ENCODE results near the gene LDLRAD3. TPM values are rescaled to one million over a fixed set of nuclear protein-coding genes. Genes with fewer than 3 reads are reported as not detected.

LDLRAD3 gene
- total and polyA plus RNA-seq, 12 donors = 5.4 to 16.7 (median 10.2) TPM

- WGBS, 4 donors = 82 to 90% (median 85%) methylated on average over 13 of the region's 13 CpGs
- intact Hi-C loops (cut with DNase I) = no loop called here
- no peaks in the 10 kb centered on the region for H3K9me3 ChIP-seq (replicated peaks in 1 of 3)
- H3K27ac ChIP-seq = no peak overlapping the region
- H3K36me3 ChIP-seq (replicated peaks in 1 of 2) = no peaks in the 10 kb centered on the region
- H3K4me3 ChIP-seq = no peak overlapping the region
- TF ChIP-seq, protein P1, sequence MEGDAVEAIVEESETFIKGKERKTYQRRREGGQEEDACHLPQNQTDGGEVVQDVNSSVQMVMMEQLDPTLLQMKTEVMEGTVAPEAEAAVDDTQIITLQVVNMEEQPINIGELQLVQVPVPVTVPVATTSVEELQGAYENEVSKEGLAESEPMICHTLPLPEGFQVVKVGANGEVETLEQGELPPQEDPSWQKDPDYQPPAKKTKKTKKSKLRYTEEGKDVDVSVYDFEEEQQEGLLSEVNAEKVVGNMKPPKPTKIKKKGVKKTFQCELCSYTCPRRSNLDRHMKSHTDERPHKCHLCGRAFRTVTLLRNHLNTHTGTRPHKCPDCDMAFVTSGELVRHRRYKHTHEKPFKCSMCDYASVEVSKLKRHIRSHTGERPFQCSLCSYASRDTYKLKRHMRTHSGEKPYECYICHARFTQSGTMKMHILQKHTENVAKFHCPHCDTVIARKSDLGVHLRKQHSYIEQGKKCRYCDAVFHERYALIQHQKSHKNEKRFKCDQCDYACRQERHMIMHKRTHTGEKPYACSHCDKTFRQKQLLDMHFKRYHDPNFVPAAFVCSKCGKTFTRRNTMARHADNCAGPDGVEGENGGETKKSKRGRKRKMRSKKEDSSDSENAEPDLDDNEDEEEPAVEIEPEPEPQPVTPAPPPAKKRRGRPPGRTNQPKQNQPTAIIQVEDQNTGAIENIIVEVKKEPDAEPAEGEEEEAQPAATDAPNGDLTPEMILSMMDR (IDR thresholded peaks at IDR 0.05) = no peak
- no peak for TF ChIP-seq POLR2A (IDR thresholded peaks at IDR 0.05)
- DNase-seq = no peak
- H3K27me3 ChIP-seq = no peaks in the 10 kb centered on the region
- no peaks in the 10 kb centered on the region for H3K4me1 ChIP-seq (replicated peaks in 1 of 2)
Observed at GRCh38 chr11:36214976-36215692, 271.3 kb downstream of the LDLRAD3 start.

- TF ChIP-seq POLR2A (IDR thresholded peaks at IDR 0.05) = no peak
- TF ChIP-seq, protein P1 (IDR thresholded peaks at IDR 0.05) = no peak
- intact Hi-C loops (cut with DNase I) = no loop called here
- H3K36me3 ChIP-seq (replicated peaks in 1 of 2) = no peaks in the 10 kb centered on the region
- no peak overlapping the region for H3K27ac ChIP-seq
- DNase-seq = no peak
- H3K9me3 ChIP-seq (replicated peaks in 1 of 3) = no peaks in the 10 kb centered on the region
- no peaks in the 10 kb centered on the region for H3K27me3 ChIP-seq
- WGBS, 4 donors = 87 to 93% (median 91%) methylated on average over 7 of the region's 7 CpGs
- no peaks in the 10 kb centered on the region for H3K4me1 ChIP-seq (replicated peaks in 1 of 2)
- H3K4me3 ChIP-seq = no peak overlapping the region
Observed at GRCh38 chr11:36215693-36216060, 271.8 kb downstream of the LDLRAD3 start.

- intact Hi-C loops (cut with DNase I) = no loop called here
- no peak overlapping the region for H3K4me3 ChIP-seq
- TF ChIP-seq POLR2A (IDR thresholded peaks at IDR 0.05) = no peak
- TF ChIP-seq, protein P1 (IDR thresholded peaks at IDR 0.05) = no peak
- H3K36me3 ChIP-seq (replicated peaks in 1 of 2) = no peaks in the 10 kb centered on the region
- H3K27ac ChIP-seq = no peak overlapping the region
- H3K4me1 ChIP-seq (replicated peaks in 1 of 2) = no peaks in the 10 kb centered on the region
- H3K27me3 ChIP-seq = no peaks in the 10 kb centered on the region
- DNase-seq = no peak
- 93 to 94% (median 94%) methylated on average over 3 of the region's 3 CpGs for WGBS, 4 donors
- no peaks in the 10 kb centered on the region for H3K9me3 ChIP-seq (replicated peaks in 1 of 3)
Observed at GRCh38 chr11:36216061-36216615, 272.3 kb downstream of the LDLRAD3 start.

DNA sequence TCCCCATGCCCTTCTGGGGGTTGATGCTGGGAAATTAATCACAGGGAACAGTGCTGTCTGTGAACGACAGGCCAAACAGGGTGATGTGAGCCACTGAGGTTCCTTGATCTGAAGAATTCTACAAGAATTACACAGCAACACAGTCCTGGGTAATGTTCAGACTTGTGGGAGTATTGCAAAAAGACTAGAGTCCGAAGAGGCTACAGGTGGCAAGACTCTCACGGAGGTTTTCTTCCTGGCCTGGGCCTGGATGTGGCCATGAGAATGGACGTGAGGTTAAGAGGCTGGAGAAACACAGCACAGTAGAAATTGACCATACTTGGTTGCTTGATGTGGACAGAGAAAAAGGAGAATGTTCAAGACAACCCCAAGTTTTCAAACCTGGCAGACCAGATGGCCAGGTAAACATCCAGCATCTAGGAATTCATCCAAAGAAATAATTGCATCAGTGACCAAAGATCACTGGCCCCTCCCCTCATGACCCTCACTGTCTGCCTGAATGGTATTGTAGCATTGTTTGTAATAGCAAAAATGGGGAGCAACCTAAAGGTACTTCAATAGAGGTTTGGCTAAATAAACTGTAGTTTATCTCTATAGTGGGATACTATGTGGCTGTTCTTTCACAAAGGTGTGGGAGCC lies 274.5 kb downstream of the LDLRAD3 start:
- WGBS, 4 donors = 95 to 100% (median 96%) methylated on average over 4 of the region's 4 CpGs
- Histone ChIP-seq H3K27ac (no peak overlapping the region), H3K9me3 (replicated peaks in 1 of 3) (no peaks in the 10 kb centered on the region), H3K4me1 (replicated peaks in 1 of 2) (no peaks in the 10 kb centered on the region), H3K4me3 (no peak overlapping the region), H3K36me3 (replicated peaks in 1 of 2) (no peaks in the 10 kb centered on the region), H3K27me3 (no peaks in the 10 kb centered on the region)
- TF ChIP-seq POLR2A (IDR thresholded peaks at IDR 0.05) = no peak
- TF ChIP-seq, protein P1 (IDR thresholded peaks at IDR 0.05) = no peak
- DNase-seq = no peak
- intact Hi-C loops (cut with DNase I) = no loop called here

Data from adrenal gland (tissue), 12 donors.